Gastrocnemius medialis (tissue), 4 donors: ENCODE measurements around the gene CAMSAP2.

Source experiments
- POLR2A ChIP-seq, 2 donors: fragments of 450-650 bp; IDR thresholded peaks; one replicate each; pipeline ENCODE4 v1.6.1; 2017; ENCODE audit warnings: antibody characterized with exemption in 2 of 2, mild to moderate bottlenecking in 2 of 2, moderate library complexity in 2 of 2
- TF ChIP-seq, protein P1 (sequence below), 5 experiments: fragments of 450-650 bp in 3 of 5; fragments of 200-600 bp in 2 of 5; sonication (generic) in 2 of 5; IDR thresholded peaks in 4 of 5; conservative IDR thresholded peaks in 1 of 5; 1 replicate in 4 of 5; 2 replicates in 1 of 5; pipeline ENCODE4 v1.5.1; 2016 to 2019; ENCODE audit warnings: antibody characterized with exemption in 5 of 5, mild to moderate bottlenecking in 3 of 5, moderate library complexity in 3 of 5

DNA sequence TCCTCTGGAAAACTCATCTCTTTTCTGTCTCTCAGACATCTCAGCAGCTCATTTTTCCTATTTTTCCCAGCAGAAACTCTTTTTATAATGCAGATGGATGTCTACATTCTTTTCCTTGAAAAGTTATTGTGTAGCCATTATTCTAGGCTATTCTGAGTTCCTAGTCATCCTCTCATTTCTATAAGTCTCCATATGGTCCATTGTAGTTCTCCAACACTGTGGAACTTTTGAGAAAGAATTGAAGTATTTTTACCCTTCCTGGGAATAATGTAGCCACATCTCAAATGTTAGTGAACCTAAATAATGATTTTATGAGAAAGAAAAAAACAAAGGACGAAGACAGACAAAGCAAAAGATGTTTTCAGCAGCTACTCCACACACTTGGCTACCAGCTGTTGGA lies 107.7 kb downstream of the CAMSAP2 start:
- TF ChIP-seq, protein P1, sequence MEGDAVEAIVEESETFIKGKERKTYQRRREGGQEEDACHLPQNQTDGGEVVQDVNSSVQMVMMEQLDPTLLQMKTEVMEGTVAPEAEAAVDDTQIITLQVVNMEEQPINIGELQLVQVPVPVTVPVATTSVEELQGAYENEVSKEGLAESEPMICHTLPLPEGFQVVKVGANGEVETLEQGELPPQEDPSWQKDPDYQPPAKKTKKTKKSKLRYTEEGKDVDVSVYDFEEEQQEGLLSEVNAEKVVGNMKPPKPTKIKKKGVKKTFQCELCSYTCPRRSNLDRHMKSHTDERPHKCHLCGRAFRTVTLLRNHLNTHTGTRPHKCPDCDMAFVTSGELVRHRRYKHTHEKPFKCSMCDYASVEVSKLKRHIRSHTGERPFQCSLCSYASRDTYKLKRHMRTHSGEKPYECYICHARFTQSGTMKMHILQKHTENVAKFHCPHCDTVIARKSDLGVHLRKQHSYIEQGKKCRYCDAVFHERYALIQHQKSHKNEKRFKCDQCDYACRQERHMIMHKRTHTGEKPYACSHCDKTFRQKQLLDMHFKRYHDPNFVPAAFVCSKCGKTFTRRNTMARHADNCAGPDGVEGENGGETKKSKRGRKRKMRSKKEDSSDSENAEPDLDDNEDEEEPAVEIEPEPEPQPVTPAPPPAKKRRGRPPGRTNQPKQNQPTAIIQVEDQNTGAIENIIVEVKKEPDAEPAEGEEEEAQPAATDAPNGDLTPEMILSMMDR (IDR thresholded peaks at IDR 0.05 in 4 of 5, conservative IDR thresholded peaks at IDR 0.05 in 1 of 5), result no peak
- no peak for TF ChIP-seq POLR2A (IDR thresholded peaks at IDR 0.05)
